ENCODE data around the gene MACROD2.

Gene MACROD2

DNA sequence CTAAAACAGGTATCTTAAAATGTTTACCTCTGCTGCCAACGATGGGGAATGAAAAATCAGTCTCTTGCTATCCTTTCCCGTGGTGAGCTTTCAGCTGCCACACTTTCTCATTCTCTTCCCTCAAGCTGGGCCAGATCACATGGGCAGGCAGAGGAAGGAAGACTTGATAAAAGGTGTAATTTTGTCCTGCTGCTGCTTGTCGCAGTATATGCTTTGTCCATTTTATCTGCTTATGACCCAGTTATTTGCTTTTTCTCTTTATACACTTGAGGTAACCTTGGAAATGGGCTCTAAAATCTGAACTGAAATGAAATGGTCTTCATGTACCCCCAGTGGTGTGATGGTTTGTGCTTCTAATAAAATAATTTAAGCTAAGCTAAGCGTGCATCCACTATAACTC, 1038.0 kb downstream of the MACROD2 start:
- H3K9me3 ChIP-seq (ENCODE audit: insufficient read depth, low read length) = no peaks in the 10 kb centered on the region
- no peak for TF ChIP-seq YY1 (IDR thresholded peaks at IDR 0.05; ENCODE audit: insufficient read depth, insufficient read length)
- no peaks in the 10 kb centered on the region for H3K4me1 ChIP-seq (ENCODE audit: insufficient read depth, insufficient read length)
- H3K9ac ChIP-seq (ENCODE audit: insufficient read length, low read depth) = no peak overlapping the region
- H3K27me3 ChIP-seq (ENCODE audit: insufficient read depth, insufficient read length) = no peaks in the 10 kb centered on the region
- DNase-seq (ENCODE audit: low read depth, low spot score) = no peak
- H3K36me3 ChIP-seq (ENCODE audit: insufficient read depth, insufficient read length, low read length) = no peaks in the 10 kb centered on the region
- H3K4me3 ChIP-seq (ENCODE audit: insufficient read length, low read depth) = no peak overlapping the region

GRCh38 chr20:15033891-15034290, 1038.6 kb downstream of the MACROD2 start:
- no peak for DNase-seq (ENCODE audit: low read depth, low spot score)
- Histone ChIP-seq H3K4me3 (ENCODE audit: insufficient read length, low read depth) (no peak overlapping the region), H3K4me1 (ENCODE audit: insufficient read depth, insufficient read length) (no peaks in the 10 kb centered on the region), H3K36me3 (ENCODE audit: insufficient read depth, insufficient read length, low read length) (no peaks in the 10 kb centered on the region), H3K27me3 (ENCODE audit: insufficient read depth, insufficient read length) (no peaks in the 10 kb centered on the region), H3K9ac (ENCODE audit: insufficient read length, low read depth) (no peak overlapping the region), H3K9me3 (ENCODE audit: insufficient read depth, low read length) (no peaks in the 10 kb centered on the region)
- TF ChIP-seq SUZ12 (IDR thresholded peaks at IDR 0.05; ENCODE audit: extremely low read depth, insufficient read depth, insufficient read length) = no peak

DNA sequence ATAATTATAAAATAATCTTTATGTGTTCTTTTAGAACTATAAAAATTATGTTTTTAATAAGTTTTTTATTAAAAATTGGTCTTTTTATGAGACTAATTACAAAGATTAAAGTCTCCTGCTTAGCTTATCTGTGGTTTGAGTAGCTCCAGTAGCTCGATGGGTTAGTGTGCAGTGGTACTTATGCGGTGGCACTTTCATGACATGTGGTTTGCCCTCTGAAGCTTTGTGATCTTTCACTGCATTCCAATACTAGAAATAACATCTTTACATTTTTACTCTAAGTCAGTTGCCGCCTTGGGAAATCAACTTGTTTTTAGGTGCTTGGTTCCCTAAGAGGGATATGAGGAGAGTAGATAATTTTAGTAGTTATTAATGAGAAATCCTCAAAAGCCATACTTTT, 1041.6 kb downstream of the MACROD2 start:
- no peaks in the 10 kb centered on the region for H3K36me3 ChIP-seq (ENCODE audit: insufficient read depth, insufficient read length, low read length)
- no peak overlapping the region for H3K4me3 ChIP-seq (ENCODE audit: insufficient read length, low read depth)
- DNase-seq (ENCODE audit: low read depth, low spot score) = no peak
- H3K9me3 ChIP-seq (ENCODE audit: insufficient read depth, low read length) = no peaks in the 10 kb centered on the region
- TF ChIP-seq SUZ12 (IDR thresholded peaks at IDR 0.05; ENCODE audit: extremely low read depth, insufficient read depth, insufficient read length) (no peak), YY1 (IDR thresholded peaks at IDR 0.05; ENCODE audit: insufficient read depth, insufficient read length) (no peak), ZNF274 (IDR thresholded peaks at IDR 0.05; ENCODE audit: low read depth, low read length) (no peak)
- H3K9ac ChIP-seq (ENCODE audit: insufficient read length, low read depth) = no peak overlapping the region
- no peaks in the 10 kb centered on the region for H3K4me1 ChIP-seq (ENCODE audit: insufficient read depth, insufficient read length)
- H3K27me3 ChIP-seq (ENCODE audit: insufficient read depth, insufficient read length) = no peaks in the 10 kb centered on the region

DNA sequence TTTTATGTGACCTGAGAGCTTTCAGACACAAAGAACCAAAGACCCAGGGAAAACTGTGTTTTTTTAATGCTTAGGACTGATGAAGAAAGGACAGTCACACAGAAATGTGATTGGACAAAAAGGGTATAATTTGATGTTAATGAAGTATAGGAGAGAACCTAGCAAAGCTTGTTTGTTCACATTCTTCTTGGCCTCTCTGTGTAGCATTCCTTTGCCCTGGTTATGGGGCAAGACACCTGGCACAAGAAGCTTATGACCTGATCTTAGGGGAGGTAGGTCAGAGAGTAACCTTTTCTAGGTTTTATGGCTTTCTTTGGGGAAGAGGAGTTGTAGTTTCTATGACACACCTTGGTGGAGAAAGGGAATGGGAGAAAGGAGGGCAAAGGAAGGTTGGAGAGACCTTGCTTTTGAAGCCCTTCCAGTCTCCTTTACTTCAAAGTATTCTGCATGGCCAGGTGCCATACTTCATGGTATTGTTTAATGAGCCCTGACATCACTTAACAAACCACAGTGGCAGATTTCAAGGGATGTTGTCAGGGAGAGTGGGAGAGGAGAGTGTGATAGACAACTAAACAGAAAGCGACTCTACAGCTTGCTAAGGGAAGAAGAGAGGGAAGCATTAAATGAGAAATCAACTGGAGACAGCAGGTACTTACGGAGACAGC, 1043.9 kb downstream of the MACROD2 start:
- H3K9me3 ChIP-seq (ENCODE audit: insufficient read depth, low read length) = no peaks in the 10 kb centered on the region
- DNase-seq (ENCODE audit: low read depth, low spot score) = no peak
- no peak overlapping the region for H3K9ac ChIP-seq (ENCODE audit: insufficient read length, low read depth)
- H3K36me3 ChIP-seq (ENCODE audit: insufficient read depth, insufficient read length, low read length) = no peaks in the 10 kb centered on the region
- TF ChIP-seq SUZ12 (IDR thresholded peaks at IDR 0.05; ENCODE audit: extremely low read depth, insufficient read depth, insufficient read length) (no peak), YY1 (IDR thresholded peaks at IDR 0.05; ENCODE audit: insufficient read depth, insufficient read length) (no peak), ZNF274 (IDR thresholded peaks at IDR 0.05; ENCODE audit: low read depth, low read length) (no peak)
- H3K27me3 ChIP-seq (ENCODE audit: insufficient read depth, insufficient read length) = no peaks in the 10 kb centered on the region
- H3K4me3 ChIP-seq (ENCODE audit: insufficient read length, low read depth) = no peak overlapping the region
- H3K4me1 ChIP-seq (ENCODE audit: insufficient read depth, insufficient read length) = no peaks in the 10 kb centered on the region

GRCh38 chr20:15042723-15043122, 1047.4 kb downstream of the MACROD2 start:
- no peak for TF ChIP-seq YY1 (IDR thresholded peaks at IDR 0.05; ENCODE audit: insufficient read depth, insufficient read length)
- no peak for TF ChIP-seq SUZ12 (IDR thresholded peaks at IDR 0.05; ENCODE audit: extremely low read depth, insufficient read depth, insufficient read length)
- no peak for TF ChIP-seq ZNF274 (IDR thresholded peaks at IDR 0.05; ENCODE audit: low read depth, low read length)
- no peak for DNase-seq (ENCODE audit: low read depth, low spot score)
- Histone ChIP-seq H3K27me3 (ENCODE audit: insufficient read depth, insufficient read length) (no peaks in the 10 kb centered on the region), H3K9ac (ENCODE audit: insufficient read length, low read depth) (no peak overlapping the region), H3K36me3 (ENCODE audit: insufficient read depth, insufficient read length, low read length) (no peaks in the 10 kb centered on the region), H3K4me3 (ENCODE audit: insufficient read length, low read depth) (no peak overlapping the region), H3K9me3 (ENCODE audit: insufficient read depth, low read length) (no peaks in the 10 kb centered on the region), H3K4me1 (ENCODE audit: insufficient read depth, insufficient read length) (no peaks in the 10 kb centered on the region)

DNA sequence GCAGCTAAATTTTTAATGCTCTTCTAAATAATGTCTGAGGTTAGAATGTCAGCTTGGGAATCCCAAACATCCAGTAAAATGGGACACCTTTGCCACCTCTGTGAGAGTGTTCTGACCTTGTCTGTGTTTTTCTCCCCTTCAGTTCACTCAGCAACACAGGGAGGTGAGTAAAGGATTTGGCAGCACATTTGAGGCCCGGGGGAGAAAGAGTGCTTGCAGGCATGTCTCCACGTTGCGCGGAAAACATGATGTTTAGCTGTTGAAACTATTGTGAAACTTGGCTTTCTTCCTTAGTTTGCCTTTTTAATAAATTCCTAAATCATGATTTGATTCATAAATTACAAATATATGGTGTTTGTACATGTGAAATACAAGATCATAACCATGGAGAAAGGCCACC, 1049.9 kb downstream of the MACROD2 start:
- Histone ChIP-seq H3K9me3 (ENCODE audit: insufficient read depth, low read length) (no peaks in the 10 kb centered on the region), H3K36me3 (ENCODE audit: insufficient read depth, insufficient read length, low read length) (no peaks in the 10 kb centered on the region), H3K4me1 (ENCODE audit: insufficient read depth, insufficient read length) (no peaks in the 10 kb centered on the region), H3K9ac (ENCODE audit: insufficient read length, low read depth) (no peak overlapping the region), H3K27me3 (ENCODE audit: insufficient read depth, insufficient read length) (no peaks in the 10 kb centered on the region), H3K4me3 (ENCODE audit: insufficient read length, low read depth) (no peak overlapping the region)
- no peak for TF ChIP-seq SUZ12 (IDR thresholded peaks at IDR 0.05; ENCODE audit: extremely low read depth, insufficient read depth, insufficient read length)
- TF ChIP-seq ZNF274 (IDR thresholded peaks at IDR 0.05; ENCODE audit: low read depth, low read length) = no peak
- TF ChIP-seq YY1 (IDR thresholded peaks at IDR 0.05; ENCODE audit: insufficient read depth, insufficient read length) = no peak
- no peak for DNase-seq (ENCODE audit: low read depth, low spot score)

- no peak overlapping the region for H3K9ac ChIP-seq (ENCODE audit: insufficient read length, low read depth)
- no peaks in the 10 kb centered on the region for H3K36me3 ChIP-seq (ENCODE audit: insufficient read depth, insufficient read length, low read length)
- no peak overlapping the region for H3K4me3 ChIP-seq (ENCODE audit: insufficient read length, low read depth)
- H3K9me3 ChIP-seq (ENCODE audit: insufficient read depth, low read length) = no peaks in the 10 kb centered on the region
- no peaks in the 10 kb centered on the region for H3K4me1 ChIP-seq (ENCODE audit: insufficient read depth, insufficient read length)
- no peak for DNase-seq (ENCODE audit: low read depth, low spot score)
- H3K27me3 ChIP-seq (ENCODE audit: insufficient read depth, insufficient read length) = no peaks in the 10 kb centered on the region
- no peak for TF ChIP-seq ZNF274 (IDR thresholded peaks at IDR 0.05; ENCODE audit: low read depth, low read length)
- no peak for TF ChIP-seq YY1 (IDR thresholded peaks at IDR 0.05; ENCODE audit: insufficient read depth, insufficient read length)
- no peak for TF ChIP-seq SUZ12 (IDR thresholded peaks at IDR 0.05; ENCODE audit: extremely low read depth, insufficient read depth, insufficient read length)
These were observed 1051.7 kb downstream of the MACROD2 start for GRCh38 chr20:15047042-15047441.

DNA sequence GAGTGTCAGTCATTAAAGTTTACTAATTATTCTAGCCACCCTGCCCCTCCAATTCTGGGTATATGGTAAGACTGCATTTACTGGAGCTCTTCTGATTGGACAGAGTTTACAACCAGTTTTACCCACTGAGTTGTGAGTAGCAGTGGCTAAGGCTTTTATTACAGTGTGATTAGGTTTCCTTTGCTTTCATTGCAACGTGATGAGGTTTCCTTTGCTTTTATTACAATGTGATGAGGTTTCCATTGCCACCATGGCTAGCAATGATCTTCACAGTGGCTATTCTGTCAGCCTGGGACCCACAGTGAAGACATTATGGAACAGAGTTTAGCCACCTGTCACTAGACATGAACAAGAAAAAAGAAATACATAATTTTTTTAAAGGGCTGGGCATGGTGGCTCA, 1052.3 kb downstream of the MACROD2 start:
- no peaks in the 10 kb centered on the region for H3K36me3 ChIP-seq (ENCODE audit: insufficient read depth, insufficient read length, low read length)
- no peak overlapping the region for H3K9ac ChIP-seq (ENCODE audit: insufficient read length, low read depth)
- no peaks in the 10 kb centered on the region for H3K27me3 ChIP-seq (ENCODE audit: insufficient read depth, insufficient read length)
- no peak for TF ChIP-seq SUZ12 (IDR thresholded peaks at IDR 0.05; ENCODE audit: extremely low read depth, insufficient read depth, insufficient read length)
- no peak for TF ChIP-seq YY1 (IDR thresholded peaks at IDR 0.05; ENCODE audit: insufficient read depth, insufficient read length)
- H3K9me3 ChIP-seq (ENCODE audit: insufficient read depth, low read length) = no peaks in the 10 kb centered on the region
- no peak for DNase-seq (ENCODE audit: low read depth, low spot score)
- no peaks in the 10 kb centered on the region for H3K4me1 ChIP-seq (ENCODE audit: insufficient read depth, insufficient read length)
- no peak overlapping the region for H3K4me3 ChIP-seq (ENCODE audit: insufficient read length, low read depth)
